ENCODE data around the gene LAMA5.

Gene LAMA5

DNA sequence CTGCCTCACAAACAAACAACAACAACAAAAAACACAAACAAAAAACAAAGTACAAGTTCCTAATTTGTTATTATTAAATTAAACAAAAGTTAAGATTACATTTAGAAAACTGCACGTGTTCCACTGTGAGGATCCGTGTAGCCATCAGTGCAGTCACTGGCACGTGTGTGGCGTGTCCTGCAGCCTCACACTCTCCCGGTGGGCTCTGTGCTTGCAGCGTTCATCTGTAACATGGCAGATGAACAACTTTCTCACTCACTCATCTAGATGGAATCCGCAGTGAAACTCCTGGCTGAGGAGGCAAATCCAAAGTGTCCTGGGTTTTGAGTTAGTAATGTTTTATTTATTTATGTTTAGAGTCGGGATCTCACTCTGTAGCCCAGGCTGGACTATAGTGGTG, 77.2 kb downstream of the LAMA5 start:
- no peak for DNase-seq (ENCODE audit: low read depth in 2 of 2)

GRCh38 chr20:62289131-62289530, 78.0 kb downstream of the LAMA5 start:
- no peak for DNase-seq (ENCODE audit: low read depth in 2 of 2)

- no peak for DNase-seq (ENCODE audit: low read depth in 2 of 2)
Observed at GRCh38 chr20:62288535-62289105, 78.5 kb downstream of the LAMA5 start.

DNA sequence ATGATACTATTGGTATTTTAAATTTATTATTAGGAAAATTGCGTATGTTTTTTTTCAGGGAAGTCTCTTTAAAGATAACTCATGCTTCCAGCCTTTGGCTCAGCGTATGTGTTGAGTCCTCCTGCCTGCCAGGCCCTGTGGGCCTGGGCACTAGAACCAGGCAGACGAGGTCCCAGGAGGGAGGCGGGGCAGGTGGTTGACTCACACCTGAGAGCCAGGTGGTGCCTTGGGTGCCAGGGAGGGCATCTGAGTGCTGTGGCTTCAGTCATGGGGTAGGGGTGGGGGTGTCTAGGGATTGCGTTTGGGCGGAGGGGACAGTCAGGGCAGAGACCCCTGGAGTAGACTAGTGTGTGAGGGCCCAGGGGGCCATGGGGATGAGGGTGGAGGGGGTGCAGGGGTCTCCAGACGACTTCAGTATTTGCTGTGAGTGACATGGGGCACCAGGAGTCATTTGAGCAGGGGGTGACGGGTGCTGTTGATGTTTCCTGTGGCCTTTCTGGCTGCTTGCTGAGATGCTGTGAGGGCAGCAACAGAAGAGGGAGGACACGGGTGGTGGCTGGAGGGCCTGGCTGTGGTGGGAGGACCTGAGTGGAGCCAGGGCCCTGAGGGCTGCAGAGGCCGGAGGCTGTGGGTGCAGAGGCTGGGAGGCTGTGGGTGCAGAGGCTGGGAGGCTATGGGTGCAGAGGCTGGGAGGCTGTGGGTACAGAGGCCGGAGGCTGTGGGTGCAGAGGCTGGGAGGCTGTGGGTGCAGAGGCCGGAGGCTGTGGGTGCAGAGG, 79.2 kb downstream of the LAMA5 start:
- DNase-seq (ENCODE audit: low read depth in 2 of 2) = no peak

- no peak for DNase-seq (ENCODE audit: low read depth in 2 of 2)
Observed at GRCh38 chr20:62287129-62287528, 80.0 kb downstream of the LAMA5 start.

DNA sequence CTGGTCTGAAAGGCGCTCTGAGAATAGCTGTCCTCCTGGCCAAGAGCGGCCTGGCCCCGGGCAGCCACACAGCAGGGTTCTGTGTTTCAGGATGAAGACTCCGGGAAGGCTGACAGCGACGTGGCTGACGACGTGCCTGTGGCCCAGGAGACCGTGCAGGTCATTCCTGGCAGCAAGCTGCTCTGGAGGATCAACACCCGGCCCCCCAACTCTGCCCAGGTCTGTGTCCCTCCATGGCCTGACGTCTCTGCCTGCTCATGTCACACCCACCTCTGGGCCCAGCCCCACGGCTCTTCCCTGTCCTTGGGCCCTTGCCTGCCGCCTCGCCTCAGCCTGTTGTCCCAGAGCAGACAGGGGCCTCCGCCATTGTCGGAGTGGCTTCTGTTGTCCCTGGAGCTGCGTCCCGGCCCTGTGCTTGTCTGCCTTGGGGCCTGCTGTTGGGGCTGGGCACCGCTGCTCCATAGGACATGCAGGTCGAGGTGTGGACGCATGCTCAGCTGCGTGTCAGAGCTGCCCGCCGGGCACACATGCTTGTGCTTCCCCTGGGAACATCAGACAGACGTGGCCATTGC, 80.5 kb downstream of the LAMA5 start:
- DNase-seq (ENCODE audit: low read depth in 2 of 2) = no peak

- no peak for DNase-seq (ENCODE audit: low read depth in 2 of 2)
Observed at GRCh38 chr20:62285722-62286121, 81.4 kb downstream of the LAMA5 start.

- DNase-seq (ENCODE audit: low read depth in 2 of 2) = no peak
Observed at GRCh38 chr20:62285151-62285550, 82.0 kb downstream of the LAMA5 start.

DNA sequence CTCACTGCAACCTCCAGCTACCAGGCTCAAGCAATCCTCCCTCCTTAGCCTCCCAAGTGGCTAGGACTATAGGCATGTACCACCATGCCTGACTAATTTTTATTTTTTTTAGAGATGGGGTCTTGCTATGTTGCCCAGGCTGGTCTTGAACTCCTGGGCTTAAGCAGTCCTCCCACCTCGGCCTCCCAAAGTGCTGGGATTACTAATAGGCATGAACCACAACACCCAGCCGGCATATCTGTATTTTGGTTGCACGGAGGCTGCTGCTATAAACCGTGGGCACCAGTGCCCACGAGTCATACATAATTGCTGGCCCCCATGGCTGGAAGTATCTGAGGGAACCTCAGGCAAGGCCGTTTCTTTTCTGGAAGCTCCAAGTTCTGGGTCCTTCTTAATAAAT, 82.7 kb downstream of the LAMA5 start:
- no peak for DNase-seq (ENCODE audit: low read depth in 2 of 2)

GRCh38 chr20:62282877-62283503, 84.1 kb downstream of the LAMA5 start:
- no peak for DNase-seq (ENCODE audit: low read depth in 2 of 2)

DNA sequence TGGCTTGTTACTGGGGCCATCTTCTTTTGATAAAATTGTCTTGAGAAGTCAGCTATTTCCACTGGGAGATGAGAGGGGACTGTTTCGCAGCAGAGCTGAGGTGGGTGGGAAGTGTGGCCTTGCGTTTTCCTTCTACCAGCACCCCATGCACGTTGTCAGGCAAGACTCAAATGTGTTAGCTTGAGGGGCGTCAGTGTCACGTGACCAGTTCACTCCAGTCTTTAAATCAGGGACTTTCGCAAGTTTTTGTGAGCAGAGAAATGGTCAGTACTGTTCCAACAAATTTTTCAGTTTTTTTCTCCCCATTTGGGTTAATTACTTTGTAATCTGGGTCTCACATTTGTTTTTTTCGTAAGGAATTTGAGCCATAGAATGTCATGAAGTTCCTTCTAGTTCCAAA, 85.0 kb downstream of the LAMA5 start:
- no peak for DNase-seq (ENCODE audit: low read depth in 2 of 2)

DNA sequence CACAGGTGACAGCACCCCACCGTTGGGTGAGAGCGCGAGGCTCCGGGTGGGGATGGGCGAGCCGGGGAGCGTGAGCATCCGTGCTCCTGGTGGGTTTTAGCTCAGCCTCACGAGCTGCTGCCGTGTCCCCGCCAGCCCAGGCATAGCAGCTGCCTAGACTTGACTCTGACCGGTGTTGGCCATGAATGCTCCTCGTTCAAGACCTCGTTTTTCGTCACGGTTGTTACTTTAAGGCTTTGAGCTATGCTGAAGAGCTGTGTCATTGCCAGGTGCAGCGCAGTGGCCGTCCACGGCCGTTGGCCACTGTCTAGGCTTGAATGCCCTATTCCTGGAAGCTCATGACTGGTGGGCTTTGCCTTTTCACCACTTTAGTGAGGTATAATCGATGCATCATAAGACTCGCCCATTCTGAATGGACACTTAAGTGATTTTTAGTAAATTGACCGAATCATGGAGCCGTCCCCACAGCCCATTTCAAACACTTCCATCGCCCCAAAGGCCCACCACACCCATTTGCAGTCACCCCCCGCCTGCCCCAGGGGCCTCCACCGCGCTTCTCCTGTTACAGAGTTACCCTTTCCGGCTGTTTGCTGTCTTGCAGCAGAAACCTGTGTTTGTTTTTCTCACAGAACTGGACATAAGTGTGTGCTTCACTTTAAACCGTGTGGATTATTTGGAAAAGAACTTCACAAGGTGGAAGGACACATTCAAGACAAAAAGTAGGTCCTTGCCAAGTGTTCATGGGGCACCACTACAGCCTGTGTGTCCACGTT, 85.8 kb downstream of the LAMA5 start:
- no peak for DNase-seq (ENCODE audit: low read depth in 2 of 2)

DNA sequence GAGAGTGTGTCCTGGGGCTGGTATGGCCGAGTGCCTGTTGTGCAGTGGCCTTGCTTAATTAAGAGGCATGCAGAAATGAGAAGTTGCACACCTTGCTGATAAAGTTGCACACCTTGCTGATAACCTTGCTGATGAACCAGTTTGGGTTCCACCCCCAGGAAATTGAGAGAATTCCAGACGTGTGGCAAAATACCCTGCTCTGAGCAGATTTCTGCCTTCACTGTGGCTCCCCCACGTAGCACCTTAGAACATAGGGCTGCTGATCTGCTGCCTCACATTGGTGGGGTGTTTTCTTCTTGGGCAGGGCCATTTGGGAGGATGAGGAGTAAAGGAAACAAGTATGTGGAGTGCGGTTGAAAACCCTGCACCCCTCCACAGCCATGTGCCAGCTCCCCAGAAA, 86.8 kb downstream of the LAMA5 start:
- DNase-seq (ENCODE audit: low read depth in 2 of 2) = no peak

- DNase-seq (ENCODE audit: low read depth in 2 of 2) = no peak
Observed at GRCh38 chr20:62277253-62277652, 89.9 kb downstream of the LAMA5 start.

GRCh38 chr20:62276439-62276838, 90.7 kb downstream of the LAMA5 start:
- no peak for DNase-seq (ENCODE audit: low read depth in 2 of 2)

GRCh38 chr20:62275219-62275618, 91.9 kb downstream of the LAMA5 start:
- DNase-seq (ENCODE audit: low read depth in 2 of 2) = no peak

GRCh38 chr20:62274332-62274950, 92.7 kb downstream of the LAMA5 start:
- no peak for DNase-seq (ENCODE audit: low read depth in 2 of 2)

DNA sequence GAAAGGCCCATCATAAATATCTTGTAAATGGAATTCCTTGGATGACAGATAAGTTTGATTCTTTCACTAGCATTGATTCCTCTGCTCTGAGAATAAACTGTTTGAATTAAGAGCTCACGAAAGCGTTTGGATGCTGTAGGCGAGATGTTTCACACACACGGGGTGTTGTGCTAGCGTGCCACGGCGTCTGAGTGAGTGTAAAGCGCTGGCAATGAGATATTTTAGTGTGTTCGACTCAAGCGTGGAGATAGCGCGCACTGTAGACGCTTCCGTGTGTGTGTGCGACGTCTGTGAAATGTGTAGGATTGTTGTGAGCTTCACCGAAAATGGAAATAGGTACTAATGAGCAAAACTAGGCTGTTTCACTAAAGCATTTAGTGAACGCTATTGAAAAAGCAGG, 93.7 kb downstream of the LAMA5 start:
- DNase-seq (ENCODE audit: low read depth in 2 of 2) = no peak

GRCh38 chr20:62272200-62272599, 94.9 kb downstream of the LAMA5 start:
- DNase-seq (ENCODE audit: low read depth in 2 of 2) = no peak

- DNase-seq (ENCODE audit: low read depth in 2 of 2) = no peak
Observed at GRCh38 chr20:62269871-62270270, 97.2 kb downstream of the LAMA5 start.

DNA sequence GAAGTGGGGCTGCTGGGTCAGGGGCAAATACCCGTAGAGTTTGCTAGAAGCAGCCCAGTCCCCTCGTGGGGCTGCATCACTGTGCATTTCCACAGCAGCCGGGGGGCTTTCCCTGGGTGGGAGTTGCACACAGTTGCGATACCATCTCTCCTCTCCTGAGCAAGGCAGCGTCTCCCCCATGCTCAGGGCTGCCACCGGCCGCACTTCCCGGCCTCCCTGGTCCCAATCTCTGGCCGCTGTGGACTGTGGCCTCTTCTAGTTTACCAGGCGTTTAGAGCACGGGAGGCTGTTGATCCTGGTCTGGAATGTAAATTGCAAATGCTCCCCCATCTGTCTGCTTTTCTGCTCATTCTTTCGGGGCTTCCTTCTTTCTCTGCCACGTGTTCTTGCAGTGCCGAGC, 97.7 kb downstream of the LAMA5 start:
- no peak for DNase-seq (ENCODE audit: low read depth in 2 of 2)

Measured in fibroblast of skin of left biceps (primary cell).